Uterus (tissue), 2 donors: ENCODE data around the gene SPATA21.

Source experiments
- CTCF ChIP-seq, 4 experiments: fragments of 200-600 bp in 2 of 4; fragments of 450-650 bp in 2 of 4; sonication (generic) in 2 of 4; IDR thresholded peaks; one replicate each; pipeline ENCODE4 v1.5.1; 2016 to 2019; ENCODE audit warnings: antibody characterized with exemption in 4 of 4, mild to moderate bottlenecking in 2 of 4, moderate library complexity in 1 of 4
- POLR2A ChIP-seq, 2 donors: fragments of 450-650 bp; IDR thresholded peaks; one replicate each; pipeline ENCODE4 v1.6.1; 2016; ENCODE audit warnings: antibody characterized with exemption in 2 of 2, mild to moderate bottlenecking in 1 of 2, moderate library complexity in 1 of 2

GRCh38 chr1:16446116-16446515, 8.9 kb upstream of the SPATA21 start:
- TF ChIP-seq CTCF (IDR thresholded peaks at IDR 0.05) = no peak
- TF ChIP-seq POLR2A (IDR thresholded peaks at IDR 0.05) = no peak
